HS-5 (cell line): ENCODE data around the gene RNF112.
"Not testable (repeated sequence)": the region's sequence is repeated elsewhere in the genome, so short reads cannot be mapped to it uniquely, and the experiment has no call there.

ENCODE experiments used
- DNase-seq: peaks from one replicate; pipeline ENCODE4 v3.0.0-alpha.2; 2012; ENCODE audit warnings: low read depth

The RNF112 gene

GRCh38 chr17:19412984-19413383 is 2.0 kb downstream of the RNF112 start:
- DNase-seq, result no peak

DNA sequence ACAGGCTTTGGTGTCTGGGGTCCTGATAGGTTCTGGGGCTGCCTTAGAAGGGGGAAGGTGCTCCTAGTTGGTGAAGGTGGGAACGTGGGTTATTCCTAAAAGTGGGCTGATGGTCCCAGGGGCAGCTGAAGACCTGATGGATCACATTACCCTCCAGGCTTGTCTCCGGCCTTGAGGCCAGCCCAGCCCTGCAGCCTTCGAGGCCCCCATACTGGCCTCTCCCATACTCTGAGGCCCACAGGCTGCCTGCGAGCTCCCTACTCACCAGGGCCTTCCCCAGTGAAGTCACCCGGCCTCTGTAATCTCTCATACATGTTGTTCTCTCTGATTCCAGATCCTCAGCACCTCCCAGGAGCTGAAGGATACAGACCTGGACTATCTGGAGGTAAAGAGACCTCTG is 2.7 kb downstream of the RNF112 start:
- DNase-seq, result no peak

DNA sequence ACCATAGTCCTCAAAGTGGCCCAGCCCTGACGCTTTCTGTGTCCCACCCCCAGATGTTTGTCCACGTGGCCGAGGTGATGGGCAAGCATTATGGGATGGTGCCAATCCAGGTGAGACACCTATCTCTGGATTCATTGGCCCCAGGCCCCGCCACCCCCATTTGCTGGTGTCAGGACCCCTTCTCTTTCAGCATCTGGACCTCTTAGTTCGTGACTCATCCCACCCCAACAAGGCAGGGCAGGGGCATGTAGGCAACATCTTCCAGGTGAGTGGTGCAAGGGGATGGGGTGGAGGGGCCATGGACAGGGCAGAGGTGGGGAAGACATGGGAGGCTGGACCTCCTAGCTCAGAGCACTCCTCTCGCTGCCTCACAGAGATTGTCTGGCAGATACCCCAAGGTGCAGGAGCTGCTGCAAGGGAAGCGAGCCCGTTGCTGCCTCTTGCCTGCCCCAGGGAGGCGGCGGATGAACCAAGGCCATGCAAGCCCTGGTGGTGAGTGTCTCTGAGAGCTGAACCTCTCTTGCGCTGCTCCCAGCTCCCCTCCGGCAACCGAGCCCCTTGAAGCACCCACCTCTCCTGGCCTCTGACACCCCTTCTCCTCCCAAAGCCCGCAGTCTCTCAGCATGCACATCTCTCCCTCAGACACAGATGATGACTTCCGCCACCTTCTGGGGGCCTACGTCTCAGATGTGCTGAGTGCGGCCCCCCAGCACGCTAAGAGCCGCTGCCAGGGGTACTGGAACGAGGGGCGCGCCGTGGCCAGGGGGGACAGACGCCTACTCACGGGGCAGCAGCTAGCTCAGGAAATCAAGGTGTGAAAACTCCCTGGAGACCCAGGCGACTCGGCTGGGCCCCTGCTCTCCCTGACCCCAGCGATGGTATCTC is 3.6 kb downstream of the RNF112 start:
- DNase-seq, result no peak

- no peak for DNase-seq
Measured at GRCh38 chr17:19415311-19415710, 4.3 kb downstream of the RNF112 start.

GRCh38 chr17:19415806-19416775 is 5.1 kb downstream of the RNF112 start:
- DNase-seq, result no peak

GRCh38 chr17:19417611-19418010 is 6.6 kb downstream of the RNF112 start:
- no peak for DNase-seq

DNA sequence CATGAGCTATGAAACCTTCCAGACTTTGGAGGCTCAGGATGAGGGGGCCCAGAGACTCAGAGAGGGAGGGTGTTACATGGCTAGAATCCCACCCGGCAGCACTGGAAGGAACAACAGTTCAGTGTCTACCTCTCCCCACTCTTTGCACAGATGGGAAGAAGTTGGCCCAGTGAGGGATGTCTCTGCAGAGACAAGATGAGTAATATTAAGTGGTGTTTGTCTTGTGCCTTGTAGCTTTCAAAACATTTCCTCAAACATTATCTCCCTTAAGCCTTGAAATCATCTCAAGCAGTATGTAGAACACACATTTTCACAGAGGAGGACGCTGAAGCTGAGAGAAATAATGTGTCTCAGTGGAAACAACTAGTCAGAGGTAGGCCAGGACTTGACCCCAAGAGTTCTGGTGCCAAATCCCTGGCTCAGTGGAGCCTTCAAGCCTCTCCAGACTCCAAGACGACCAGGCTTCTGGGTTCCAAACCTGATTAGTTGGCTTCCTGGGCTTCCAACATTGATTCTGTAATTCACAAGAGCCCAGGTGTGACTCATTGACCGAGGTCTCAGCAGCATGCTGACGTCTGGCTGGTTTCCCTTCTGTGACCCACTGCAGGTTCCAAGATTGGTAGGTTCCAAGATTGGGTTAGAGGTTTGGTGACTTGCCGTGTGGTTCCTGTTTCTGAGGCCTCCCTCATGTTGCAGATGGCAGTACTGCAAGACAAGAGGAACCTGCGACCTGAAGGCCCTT is 7.4 kb downstream of the RNF112 start:
- DNase-seq, result no peak

DNA sequence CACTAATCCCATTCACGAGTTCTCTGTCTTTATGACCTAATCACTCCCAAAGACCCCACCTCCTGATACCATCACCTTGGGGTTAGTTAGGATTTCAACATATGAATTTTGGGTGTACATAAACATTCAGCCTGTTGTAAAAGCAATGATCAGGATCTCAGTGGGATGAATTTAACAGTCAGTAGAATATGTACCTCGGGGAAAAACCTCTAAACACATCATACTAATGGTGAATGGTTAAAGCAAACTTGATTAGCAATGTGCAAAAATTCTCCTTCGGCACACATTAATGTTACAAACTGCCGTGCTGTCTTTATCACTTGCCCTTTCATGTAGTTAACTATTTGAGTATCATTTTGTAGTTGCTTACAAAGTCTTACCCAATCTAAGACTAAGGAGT is 10.2 kb downstream of the RNF112 start:
- DNase-seq, result no peak

GRCh38 chr17:19421926-19422325 is 10.9 kb downstream of the RNF112 start:
- no peak for DNase-seq

- no peak for DNase-seq
Measured at GRCh38 chr17:19424934-19425868, 14.2 kb downstream of the RNF112 start.

- DNase-seq, result no peak
Measured at GRCh38 chr17:19426631-19427030, 15.6 kb downstream of the RNF112 start.

- no peak for DNase-seq
Measured at GRCh38 chr17:19431691-19432090, 20.7 kb downstream of the RNF112 start.

- no peak for DNase-seq
Measured at GRCh38 chr17:19433255-19433654, 22.2 kb downstream of the RNF112 start.

DNA sequence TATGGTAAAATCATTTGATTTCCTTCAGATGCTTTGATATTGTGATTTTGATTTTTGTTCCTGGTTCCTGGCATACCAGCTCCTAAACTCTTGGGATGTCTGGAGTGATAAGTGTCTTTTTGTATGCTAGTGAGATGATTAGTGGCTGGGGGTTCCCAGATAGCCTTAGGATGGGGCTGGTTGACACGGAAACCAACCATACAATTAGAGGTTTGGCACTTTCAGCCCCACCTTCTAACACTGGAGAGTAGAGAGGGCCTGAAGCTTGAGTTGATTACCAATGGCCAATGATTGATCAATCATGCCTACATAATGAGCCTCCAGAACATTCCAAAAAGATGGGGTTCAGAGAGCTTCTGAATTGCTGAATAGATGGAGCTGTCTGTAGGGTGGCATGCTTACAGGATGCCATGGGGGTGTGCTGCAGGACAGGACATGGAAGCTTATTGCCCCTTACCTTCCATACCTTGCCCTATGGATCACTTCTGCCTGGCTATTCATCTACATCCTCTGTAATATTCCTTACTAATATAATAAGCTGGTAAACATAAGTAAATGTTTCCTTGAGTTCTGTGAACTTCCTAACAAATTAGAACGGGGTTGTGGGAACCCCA is 22.8 kb downstream of the RNF112 start:
- DNase-seq, result no peak

GRCh38 chr17:19440421-19440820 is 29.4 kb downstream of the RNF112 start:
- DNase-seq, result no peak

- DNase-seq, result not testable (repeated sequence)
Measured at GRCh38 chr17:19441288-19441687, 30.3 kb downstream of the RNF112 start.

GRCh38 chr17:19442731-19443130 is 31.7 kb downstream of the RNF112 start:
- no peak for DNase-seq

DNA sequence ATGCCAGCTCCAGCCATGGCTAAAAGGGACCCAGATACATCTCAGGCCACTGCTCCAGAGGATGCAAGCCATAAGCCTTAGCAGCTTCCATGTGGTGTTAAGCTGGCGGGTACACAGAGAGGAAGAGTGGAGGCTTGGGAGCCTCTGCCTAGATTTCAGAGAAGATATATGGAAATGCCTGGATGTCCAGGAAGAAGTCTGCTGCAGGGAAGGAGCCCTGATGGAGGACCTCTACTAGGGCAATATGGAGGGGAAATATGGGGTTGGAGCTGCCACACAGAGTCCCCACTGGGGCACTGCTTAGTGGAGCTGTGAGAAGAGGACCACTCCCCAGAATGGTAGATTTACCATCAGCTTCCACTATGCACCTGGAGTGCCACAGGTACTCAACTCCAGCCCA is 32.1 kb downstream of the RNF112 start:
- DNase-seq, result no peak

DNA sequence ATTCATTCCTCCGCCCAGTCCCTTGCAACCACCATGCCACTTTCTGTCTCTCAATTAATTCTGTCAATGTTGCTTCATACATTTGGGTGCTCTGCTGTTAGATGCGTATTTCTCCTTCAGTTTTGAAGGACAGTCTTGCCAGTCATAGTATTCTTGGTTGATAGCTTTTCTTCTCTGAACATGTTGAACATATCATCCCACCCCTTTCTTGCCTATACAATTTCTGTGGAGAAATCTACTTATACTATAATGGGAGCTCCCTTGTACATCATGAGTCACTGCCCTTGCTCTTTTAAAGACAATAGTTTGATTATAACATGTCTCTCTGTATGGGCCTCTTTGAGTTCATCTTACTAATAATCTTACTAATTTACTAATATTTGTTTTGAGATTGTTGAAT is 34.1 kb downstream of the RNF112 start:
- no peak for DNase-seq

GRCh38 chr17:19446577-19446976 is 35.5 kb downstream of the RNF112 start:
- not testable (repeated sequence) for DNase-seq
